CD4-positive, alpha-beta T cell treated with Interleukin-4 for 1 hour (primary cell): ENCODE measurements around the gene ZNF808.
"Not testable (repeated sequence)": the region's sequence is repeated elsewhere in the genome, so short reads cannot be mapped to it uniquely, and the experiment has no call there.

ENCODE experiments used
- DNase-seq, 2 donors: peaks; one replicate each; pipeline ENCODE4 v3.0.0-alpha.2; 2020 to 2022

ZNF808 gene

GRCh38 chr19:52536448-52536800, 9.0 kb downstream of the ZNF808 start:
- DNase-seq, result peak; percentile 50 to 66

- peak in 1 of 2 donors; percentile 25 for DNase-seq
Measured at GRCh38 chr19:52538815-52539214, 11.3 kb downstream of the ZNF808 start.

GRCh38 chr19:52541176-52541575, 13.7 kb downstream of the ZNF808 start:
- DNase-seq, result not testable (repeated sequence)

- DNase-seq, result no peak
Measured at GRCh38 chr19:52541608-52542007, 14.1 kb downstream of the ZNF808 start.

GRCh38 chr19:52542541-52542940, 15.1 kb downstream of the ZNF808 start:
- not testable (repeated sequence) for DNase-seq

- DNase-seq, result peak; percentile 31 to 51
Measured at GRCh38 chr19:52542984-52543664, 15.7 kb downstream of the ZNF808 start.

- DNase-seq, result no peak
Measured at GRCh38 chr19:52554216-52554971, 26.9 kb downstream of the ZNF808 start.

GRCh38 chr19:52557231-52557995, 29.9 kb downstream of the ZNF808 start:
- no peak for DNase-seq

GRCh38 chr19:52558732-52559445, 31.4 kb downstream of the ZNF808 start:
- not testable (repeated sequence) for DNase-seq

- DNase-seq, result not testable (repeated sequence)
Measured at GRCh38 chr19:52561611-52562010, 34.1 kb downstream of the ZNF808 start.

GRCh38 chr19:52566121-52566520, 38.7 kb downstream of the ZNF808 start:
- DNase-seq, result no peak

- DNase-seq, result no peak
Measured at GRCh38 chr19:52566588-52566987, 39.1 kb downstream of the ZNF808 start.

GRCh38 chr19:52567921-52568320, 40.5 kb downstream of the ZNF808 start:
- DNase-seq, result no peak

GRCh38 chr19:52569638-52569999, 42.2 kb downstream of the ZNF808 start:
- DNase-seq, result not testable (repeated sequence)

GRCh38 chr19:52570000-52570861, 42.8 kb downstream of the ZNF808 start, which contains the start of gene ZNF701:
ZNF701 (plus strand) TSS chr19:52570287; CDS start chr19:52574148, 3,861 bp downstream.
- peak; percentile 95 to 97 for DNase-seq

- no peak for DNase-seq
Measured at GRCh38 chr19:52584736-52585440, 57.4 kb downstream of the ZNF808 start.

- no peak for DNase-seq
Measured at GRCh38 chr19:52585604-52586003, 58.1 kb downstream of the ZNF808 start.

- DNase-seq, result peak in 1 of 2 donors; percentile 14
Measured at GRCh38 chr19:52590728-52591127, 63.3 kb downstream of the ZNF808 start.

- no peak for DNase-seq
Measured at GRCh38 chr19:52592301-52592700, 64.8 kb downstream of the ZNF808 start.

GRCh38 chr19:52593441-52593840, 66.0 kb downstream of the ZNF808 start:
- not testable (repeated sequence) for DNase-seq

- DNase-seq, result no peak
Measured at GRCh38 chr19:52599241-52599640, 71.8 kb downstream of the ZNF808 start.
